ENCODE measurements around the gene ATAT1. TPM values are rescaled to one million over a fixed set of nuclear protein-coding genes. Genes with fewer than 3 reads are reported as not detected.

The ATAT1 gene
- total and polyA plus RNA-seq, 2 of the 13 experiments (the other 11 are each of a cell fraction or from before 2014, with no cell fraction given) = 9.2 to 23.6 TPM

GRCh38 chr6:30672445-30673253 is 46.0 kb downstream of the ATAT1 start, which contains the start of gene DHX16 (continued):
- TF ChIP-seq, protein P1, sequence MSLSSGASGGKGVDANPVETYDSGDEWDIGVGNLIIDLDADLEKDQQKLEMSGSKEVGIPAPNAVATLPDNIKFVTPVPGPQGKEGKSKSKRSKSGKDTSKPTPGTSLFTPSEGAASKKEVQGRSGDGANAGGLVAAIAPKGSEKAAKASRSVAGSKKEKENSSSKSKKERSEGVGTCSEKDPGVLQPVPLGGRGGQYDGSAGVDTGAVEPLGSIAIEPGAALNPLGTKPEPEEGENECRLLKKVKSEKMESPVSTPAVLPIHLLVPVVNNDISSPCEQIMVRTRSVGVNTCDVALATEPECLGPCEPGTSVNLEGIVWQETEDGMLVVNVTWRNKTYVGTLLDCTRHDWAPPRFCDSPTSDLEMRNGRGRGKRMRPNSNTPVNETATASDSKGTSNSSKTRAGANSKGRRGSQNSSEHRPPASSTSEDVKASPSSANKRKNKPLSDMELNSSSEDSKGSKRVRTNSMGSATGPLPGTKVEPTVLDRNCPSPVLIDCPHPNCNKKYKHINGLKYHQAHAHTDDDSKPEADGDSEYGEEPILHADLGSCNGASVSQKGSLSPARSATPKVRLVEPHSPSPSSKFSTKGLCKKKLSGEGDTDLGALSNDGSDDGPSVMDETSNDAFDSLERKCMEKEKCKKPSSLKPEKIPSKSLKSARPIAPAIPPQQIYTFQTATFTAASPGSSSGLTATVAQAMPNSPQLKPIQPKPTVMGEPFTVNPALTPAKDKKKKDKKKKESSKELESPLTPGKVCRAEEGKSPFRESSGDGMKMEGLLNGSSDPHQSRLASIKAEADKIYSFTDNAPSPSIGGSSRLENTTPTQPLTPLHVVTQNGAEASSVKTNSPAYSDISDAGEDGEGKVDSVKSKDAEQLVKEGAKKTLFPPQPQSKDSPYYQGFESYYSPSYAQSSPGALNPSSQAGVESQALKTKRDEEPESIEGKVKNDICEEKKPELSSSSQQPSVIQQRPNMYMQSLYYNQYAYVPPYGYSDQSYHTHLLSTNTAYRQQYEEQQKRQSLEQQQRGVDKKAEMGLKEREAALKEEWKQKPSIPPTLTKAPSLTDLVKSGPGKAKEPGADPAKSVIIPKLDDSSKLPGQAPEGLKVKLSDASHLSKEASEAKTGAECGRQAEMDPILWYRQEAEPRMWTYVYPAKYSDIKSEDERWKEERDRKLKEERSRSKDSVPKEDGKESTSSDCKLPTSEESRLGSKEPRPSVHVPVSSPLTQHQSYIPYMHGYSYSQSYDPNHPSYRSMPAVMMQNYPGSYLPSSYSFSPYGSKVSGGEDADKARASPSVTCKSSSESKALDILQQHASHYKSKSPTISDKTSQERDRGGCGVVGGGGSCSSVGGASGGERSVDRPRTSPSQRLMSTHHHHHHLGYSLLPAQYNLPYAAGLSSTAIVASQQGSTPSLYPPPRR (CRISPR knock-in tag; IDR thresholded peaks at IDR 0.05; ENCODE audit: borderline replicate concordance) = no peak; the same call in 1 of the 2 replicates
- TF ChIP-seq BHLHE40 (IDR thresholded peaks at IDR 0.05; ENCODE audit: low read length) (peak; percentile 42; the same call in 1 of the 2 replicates), PAXIP1 (CRISPR knock-in tag; conservative IDR thresholded peaks at IDR 0.05) (peak; percentile 39), ZNF317 (CRISPR knock-in tag; IDR thresholded peaks at IDR 0.05) (peak; percentile 59; the same call in 1 of the 2 replicates), FOXC1 (CRISPR knock-in tag; IDR thresholded peaks at IDR 0.05; ENCODE audit: borderline replicate concordance) (peak; percentile 35; the same call in 1 of the 2 replicates), EED (CRISPR knock-in tag; IDR thresholded peaks at IDR 0.05) (no peak; the same call in 1 of the 2 replicates), ZNF138 (CRISPR knock-in tag; IDR thresholded peaks at IDR 0.05; ENCODE audit: low read depth) (peak; percentile 59; the same call in 1 of the 2 replicates), ELF3 (CRISPR knock-in tag; IDR thresholded peaks at IDR 0.05) (peak; percentile 97), ZNF619 (CRISPR knock-in tag; IDR thresholded peaks at IDR 0.05) (peak; percentile 98), ZNF543 (CRISPR knock-in tag; IDR thresholded peaks at IDR 0.05) (no peak; the same call in 1 of the 2 replicates), ZNF224 (CRISPR knock-in tag; IDR thresholded peaks at IDR 0.05) (no peak)
- TF ChIP-seq, protein P2, sequence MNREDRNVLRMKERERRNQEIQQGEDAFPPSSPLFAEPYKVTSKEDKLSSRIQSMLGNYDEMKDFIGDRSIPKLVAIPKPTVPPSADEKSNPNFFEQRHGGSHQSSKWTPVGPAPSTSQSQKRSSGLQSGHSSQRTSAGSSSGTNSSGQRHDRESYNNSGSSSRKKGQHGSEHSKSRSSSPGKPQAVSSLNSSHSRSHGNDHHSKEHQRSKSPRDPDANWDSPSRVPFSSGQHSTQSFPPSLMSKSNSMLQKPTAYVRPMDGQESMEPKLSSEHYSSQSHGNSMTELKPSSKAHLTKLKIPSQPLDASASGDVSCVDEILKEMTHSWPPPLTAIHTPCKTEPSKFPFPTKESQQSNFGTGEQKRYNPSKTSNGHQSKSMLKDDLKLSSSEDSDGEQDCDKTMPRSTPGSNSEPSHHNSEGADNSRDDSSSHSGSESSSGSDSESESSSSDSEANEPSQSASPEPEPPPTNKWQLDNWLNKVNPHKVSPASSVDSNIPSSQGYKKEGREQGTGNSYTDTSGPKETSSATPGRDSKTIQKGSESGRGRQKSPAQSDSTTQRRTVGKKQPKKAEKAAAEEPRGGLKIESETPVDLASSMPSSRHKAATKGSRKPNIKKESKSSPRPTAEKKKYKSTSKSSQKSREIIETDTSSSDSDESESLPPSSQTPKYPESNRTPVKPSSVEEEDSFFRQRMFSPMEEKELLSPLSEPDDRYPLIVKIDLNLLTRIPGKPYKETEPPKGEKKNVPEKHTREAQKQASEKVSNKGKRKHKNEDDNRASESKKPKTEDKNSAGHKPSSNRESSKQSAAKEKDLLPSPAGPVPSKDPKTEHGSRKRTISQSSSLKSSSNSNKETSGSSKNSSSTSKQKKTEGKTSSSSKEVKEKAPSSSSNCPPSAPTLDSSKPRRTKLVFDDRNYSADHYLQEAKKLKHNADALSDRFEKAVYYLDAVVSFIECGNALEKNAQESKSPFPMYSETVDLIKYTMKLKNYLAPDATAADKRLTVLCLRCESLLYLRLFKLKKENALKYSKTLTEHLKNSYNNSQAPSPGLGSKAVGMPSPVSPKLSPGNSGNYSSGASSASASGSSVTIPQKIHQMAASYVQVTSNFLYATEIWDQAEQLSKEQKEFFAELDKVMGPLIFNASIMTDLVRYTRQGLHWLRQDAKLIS (CRISPR knock-in tag; IDR thresholded peaks at IDR 0.05) = 0 out of 2 replicates have a peak, but pooled peaks have one; percentile 16
